ENCODE measurements around the gene RPTOR.

DNA sequence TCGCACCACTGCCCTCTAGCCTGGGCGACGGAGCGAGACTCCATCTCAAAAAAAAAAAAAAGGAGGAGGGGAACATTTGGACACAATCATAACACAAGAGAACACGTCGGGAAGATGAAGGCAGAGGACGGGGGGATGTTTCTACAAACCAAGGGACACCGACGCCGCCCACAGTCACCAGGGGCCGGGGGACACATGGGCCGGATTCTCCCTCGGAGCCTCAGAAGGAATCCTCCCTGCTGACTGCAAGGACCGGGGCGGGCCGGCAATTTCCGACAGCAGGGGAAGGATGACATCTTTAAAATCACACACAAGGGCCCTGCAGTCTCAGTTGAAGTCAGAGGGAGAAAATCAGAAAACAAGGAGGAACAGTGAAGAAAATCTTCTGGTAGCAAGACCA lies 438.9 kb downstream of the RPTOR start:
- no peak for TF ChIP-seq EZH2 (IDR thresholded peaks at IDR 0.05; ENCODE audit: low read length, missing control alignments)
- TF ChIP-seq, protein P1, sequence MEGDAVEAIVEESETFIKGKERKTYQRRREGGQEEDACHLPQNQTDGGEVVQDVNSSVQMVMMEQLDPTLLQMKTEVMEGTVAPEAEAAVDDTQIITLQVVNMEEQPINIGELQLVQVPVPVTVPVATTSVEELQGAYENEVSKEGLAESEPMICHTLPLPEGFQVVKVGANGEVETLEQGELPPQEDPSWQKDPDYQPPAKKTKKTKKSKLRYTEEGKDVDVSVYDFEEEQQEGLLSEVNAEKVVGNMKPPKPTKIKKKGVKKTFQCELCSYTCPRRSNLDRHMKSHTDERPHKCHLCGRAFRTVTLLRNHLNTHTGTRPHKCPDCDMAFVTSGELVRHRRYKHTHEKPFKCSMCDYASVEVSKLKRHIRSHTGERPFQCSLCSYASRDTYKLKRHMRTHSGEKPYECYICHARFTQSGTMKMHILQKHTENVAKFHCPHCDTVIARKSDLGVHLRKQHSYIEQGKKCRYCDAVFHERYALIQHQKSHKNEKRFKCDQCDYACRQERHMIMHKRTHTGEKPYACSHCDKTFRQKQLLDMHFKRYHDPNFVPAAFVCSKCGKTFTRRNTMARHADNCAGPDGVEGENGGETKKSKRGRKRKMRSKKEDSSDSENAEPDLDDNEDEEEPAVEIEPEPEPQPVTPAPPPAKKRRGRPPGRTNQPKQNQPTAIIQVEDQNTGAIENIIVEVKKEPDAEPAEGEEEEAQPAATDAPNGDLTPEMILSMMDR (conservative IDR thresholded peaks at IDR 0.05 in 1 of 2, IDR thresholded peaks at IDR 0.05 in 1 of 2; ENCODE audit: low read depth in 1 of 2, low read length in 2 of 2) = no peak
